Hematopoietic multipotent progenitor cell treated with erythropoietin and hydrocortisone succinate and interleukin-3 and kit ligand, for 6 days (in vitro differentiated cells): ENCODE data around the gene GYPC.
"Not testable (repeated sequence)": the region's sequence is repeated elsewhere in the genome, so short reads cannot be mapped to it uniquely, and the experiment has no call there.

Experiments
- DNase-seq: peaks from one replicate; pipeline ENCODE4 v3.0.0-alpha.2; 2015

GYPC gene

DNA sequence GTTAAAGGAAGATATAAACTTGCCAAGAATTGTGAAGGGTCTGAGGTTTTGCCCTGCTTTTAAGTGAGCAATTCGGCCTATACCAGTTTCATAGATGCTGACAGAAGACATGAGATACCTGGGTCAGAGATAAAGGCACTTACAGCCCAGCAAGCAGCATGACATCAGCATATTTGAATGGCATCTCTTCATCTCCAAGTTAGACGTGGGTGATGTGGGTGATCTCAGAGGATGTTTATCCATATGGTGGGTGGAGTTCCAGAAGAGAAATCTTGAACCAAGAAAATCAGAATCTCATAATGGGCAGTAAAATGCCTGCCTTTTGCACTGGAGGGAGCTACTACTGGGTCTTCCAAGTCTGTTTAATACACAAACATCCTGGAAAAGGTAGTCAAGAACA, 44.7 kb downstream of the GYPC start:
- DNase-seq = peak; percentile 28

DNA sequence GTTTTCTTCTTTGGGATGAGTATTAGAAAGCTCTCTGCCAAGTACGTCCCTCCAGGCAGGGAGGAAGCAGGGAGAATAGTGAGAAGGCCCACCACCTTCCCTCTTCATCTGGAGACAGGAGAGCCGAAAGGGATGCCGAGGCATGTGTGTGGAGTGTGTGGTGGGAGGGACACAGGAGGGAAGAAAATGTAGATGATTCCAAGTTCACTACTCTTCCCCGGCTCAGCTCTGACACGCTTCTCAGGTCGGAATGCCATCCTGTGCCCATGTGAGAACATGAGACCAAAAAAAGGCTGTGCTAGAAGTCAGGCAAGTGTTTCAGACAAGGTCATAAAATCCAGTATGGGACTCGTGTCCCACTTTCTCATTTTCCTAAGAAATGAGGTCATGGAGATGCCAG, 47.4 kb downstream of the GYPC start:
- no peak for DNase-seq

GRCh38 chr2:126704434-126705160, 48.6 kb downstream of the GYPC start:
- DNase-seq = no peak

DNA sequence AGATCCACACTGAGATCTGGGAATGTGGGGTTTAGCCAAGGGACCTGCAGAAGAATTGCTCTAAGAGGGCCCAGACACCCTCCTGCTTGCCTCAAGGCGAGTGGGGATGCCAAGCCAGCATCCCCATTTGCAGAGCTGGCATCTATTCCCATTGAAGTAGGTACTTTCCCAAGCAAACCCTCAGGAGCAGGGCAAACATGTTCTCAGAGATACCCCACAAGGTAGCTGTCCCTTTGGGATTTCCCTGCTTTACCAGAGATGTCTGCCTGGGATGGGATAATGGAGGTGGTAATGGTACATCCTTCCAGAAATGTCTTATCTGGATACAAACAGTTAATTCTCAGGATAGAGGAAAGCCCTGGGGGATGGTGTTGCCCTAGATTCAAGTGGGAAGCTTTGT, 51.2 kb downstream of the GYPC start:
- DNase-seq = no peak

- no peak for DNase-seq
Observed at GRCh38 chr2:126707941-126708340, 52.0 kb downstream of the GYPC start.

DNA sequence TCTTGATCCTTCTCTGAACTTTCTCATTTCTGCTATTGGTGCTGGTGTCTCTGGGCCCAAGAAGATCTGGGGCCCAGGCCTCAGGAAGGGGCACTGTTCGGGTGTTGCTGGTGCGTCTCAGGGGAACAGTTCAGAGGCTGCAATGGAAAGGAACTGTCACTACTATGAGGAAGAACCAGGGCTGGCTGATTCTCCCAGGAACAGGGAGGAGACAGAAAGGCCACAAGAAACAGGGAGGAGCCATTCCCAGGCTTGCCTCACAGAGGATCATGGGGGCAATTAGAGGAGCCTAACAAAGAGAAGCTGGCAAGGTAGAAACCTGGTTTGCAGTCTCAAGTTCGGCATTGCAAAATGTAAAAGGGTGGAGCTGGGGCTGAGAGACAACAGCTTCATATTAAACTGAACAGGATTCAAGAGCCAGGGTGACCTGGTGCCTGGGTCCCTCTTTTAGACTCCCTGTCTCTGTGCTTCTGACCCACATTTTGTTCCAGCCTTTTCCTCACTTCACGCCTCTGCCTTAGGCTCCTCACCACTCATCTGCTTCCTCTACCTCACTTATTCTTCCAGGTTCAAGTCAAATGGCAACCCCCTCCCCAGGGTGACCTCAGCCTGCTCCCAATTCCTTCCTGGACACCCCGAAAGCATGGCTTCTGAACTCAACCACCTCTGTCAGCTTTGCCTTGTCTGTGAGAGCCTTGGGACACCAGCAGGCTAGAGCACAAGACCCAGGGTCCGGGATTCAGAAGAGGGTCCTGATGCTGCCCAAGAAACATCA, 58.4 kb downstream of the GYPC start:
- no peak for DNase-seq

DNA sequence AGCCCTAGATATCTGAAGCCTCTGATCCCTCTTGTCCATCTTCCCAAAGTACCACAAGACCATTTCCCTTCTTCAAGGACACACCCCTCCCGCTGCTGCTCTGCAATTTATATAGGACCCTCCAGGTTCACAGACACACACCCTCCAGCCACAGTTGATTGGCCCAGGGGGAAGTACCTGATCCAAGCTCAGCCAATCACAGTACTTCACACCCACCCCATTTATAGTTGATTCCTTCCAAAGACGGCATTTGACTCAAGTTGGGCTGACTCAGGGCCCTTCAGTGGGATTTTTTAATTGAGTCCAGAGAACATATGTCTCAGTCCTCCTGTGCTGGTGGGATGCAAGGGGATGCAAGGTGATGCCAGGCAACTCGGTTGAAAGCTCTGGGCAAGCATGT, 59.2 kb downstream of the GYPC start:
- no peak for DNase-seq

- DNase-seq = no peak
Observed at GRCh38 chr2:126715576-126716406, 59.8 kb downstream of the GYPC start.

- not testable (repeated sequence) for DNase-seq
Observed at GRCh38 chr2:126717277-126717676, 61.3 kb downstream of the GYPC start.

- DNase-seq = no peak
Observed at GRCh38 chr2:126717928-126718327, 62.0 kb downstream of the GYPC start.

GRCh38 chr2:126719191-126719832, 63.4 kb downstream of the GYPC start:
- no peak for DNase-seq

- DNase-seq = no peak
Observed at GRCh38 chr2:126719833-126720351, 63.9 kb downstream of the GYPC start.

- DNase-seq = no peak
Observed at GRCh38 chr2:126720638-126721037, 64.7 kb downstream of the GYPC start.

DNA sequence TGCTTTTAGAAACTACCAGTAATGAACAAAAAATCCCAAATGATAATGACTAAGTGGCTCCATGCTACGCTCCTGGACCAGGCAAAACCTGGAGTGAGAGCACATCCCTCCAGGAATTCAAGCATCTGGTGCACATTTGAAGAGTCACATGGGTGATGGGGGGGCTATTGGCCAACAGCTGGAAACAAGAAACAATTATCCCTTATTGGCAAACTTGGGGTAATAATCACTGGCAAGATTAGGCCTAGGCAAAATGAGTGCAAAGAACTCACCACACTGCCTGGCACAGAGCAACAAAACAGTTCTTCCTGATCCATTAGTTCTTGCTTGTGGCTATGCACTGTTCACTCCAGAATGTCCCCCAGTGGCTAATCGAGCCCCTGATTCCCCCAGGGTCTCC, 66.1 kb downstream of the GYPC start:
- DNase-seq = no peak

- no peak for DNase-seq
Observed at GRCh38 chr2:126722546-126722945, 66.6 kb downstream of the GYPC start.

DNA sequence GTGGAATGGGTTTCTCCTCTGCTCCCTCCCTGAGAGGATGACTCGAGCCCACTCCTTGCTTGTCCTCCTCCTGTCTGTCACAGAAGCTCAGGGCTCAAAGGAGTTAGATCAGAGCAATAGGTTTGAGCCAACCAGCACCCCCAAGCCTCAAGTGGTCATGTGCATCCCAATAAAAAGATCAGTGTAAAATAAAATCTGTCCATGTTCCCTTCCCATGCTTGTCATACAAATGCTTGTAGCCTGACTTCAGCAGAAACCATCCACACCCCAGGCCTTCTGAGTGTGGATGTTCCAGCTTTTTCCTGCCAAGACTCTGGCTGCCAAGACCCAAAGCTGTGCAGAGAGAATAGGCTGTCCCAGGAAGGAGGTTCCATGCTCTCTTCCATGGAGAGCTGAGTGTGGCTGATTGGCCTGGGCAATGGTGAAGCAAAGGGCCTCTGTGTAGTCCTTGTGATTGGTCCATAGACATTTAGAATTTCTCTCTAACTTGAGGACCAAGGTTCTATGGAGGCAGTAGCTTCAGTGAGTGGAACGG, 67.4 kb downstream of the GYPC start:
- no peak for DNase-seq

- no peak for DNase-seq
Observed at GRCh38 chr2:126725580-126725979, 69.6 kb downstream of the GYPC start.

- no peak for DNase-seq
Observed at GRCh38 chr2:126729896-126730295, 73.9 kb downstream of the GYPC start.

GRCh38 chr2:126730655-126731054, 74.7 kb downstream of the GYPC start:
- DNase-seq = no peak

- no peak for DNase-seq
Observed at GRCh38 chr2:126731353-126731752, 75.4 kb downstream of the GYPC start.

- no peak for DNase-seq
Observed at GRCh38 chr2:126732682-126733245, 76.8 kb downstream of the GYPC start.

GRCh38 chr2:126733795-126734194, 77.8 kb downstream of the GYPC start:
- no peak for DNase-seq
